ENCODE results near the gene SLC10A2. TPM values are rescaled to one million over a fixed set of nuclear protein-coding genes. Genes with fewer than 3 reads are reported as not detected.
"Not testable (repeated sequence)": the region's sequence is repeated elsewhere in the genome, so short reads cannot be mapped to it uniquely, and the experiment has no call there.

SLC10A2 gene
- total and polyA plus RNA-seq, 3 experiments from 2014 or later, result not detected

- Histone ChIP-seq H3K36me3 (ENCODE audit: insufficient read depth, low read length) (no peaks in the 10 kb centered on the region), H3K4me3 (ENCODE audit: low read length) (no peak overlapping the region), H3K4me1 (ENCODE audit: insufficient read depth, low read length) (no peaks in the 10 kb centered on the region), H3K9me3 (ENCODE audit: low read length) (no peaks in the 10 kb centered on the region), H3K27me3 (ENCODE audit: insufficient read depth, low read length, poor library complexity, severe bottlenecking) (no peaks in the 10 kb centered on the region), H3K27ac (ENCODE audit: low read depth, low read length) (no peak overlapping the region)
- POLR2A ChIA-PET, result no interaction called here
- no peak for DNase-seq
- peaks cover 0 to 3% of the 10 kb centered on the region in 2 donors for H3K27me3 Mint-ChIP-seq
- no peak overlapping the region for H3K27ac Mint-ChIP-seq
- no peaks in the 10 kb centered on the region for H3K36me3 Mint-ChIP-seq
- no peaks in the 10 kb centered on the region for H3K4me1 Mint-ChIP-seq
- H3K9me3 Mint-ChIP-seq, result peaks cover 0 to 6% (median 1%) of the 10 kb centered on the region in 5 donors
- CTCF ChIA-PET, result no interaction called here
- no peak overlapping the region for H3K4me3 Mint-ChIP-seq
Observed at GRCh38 chr13:103099722-103100293, 33.6 kb upstream of the SLC10A2 start.

DNA sequence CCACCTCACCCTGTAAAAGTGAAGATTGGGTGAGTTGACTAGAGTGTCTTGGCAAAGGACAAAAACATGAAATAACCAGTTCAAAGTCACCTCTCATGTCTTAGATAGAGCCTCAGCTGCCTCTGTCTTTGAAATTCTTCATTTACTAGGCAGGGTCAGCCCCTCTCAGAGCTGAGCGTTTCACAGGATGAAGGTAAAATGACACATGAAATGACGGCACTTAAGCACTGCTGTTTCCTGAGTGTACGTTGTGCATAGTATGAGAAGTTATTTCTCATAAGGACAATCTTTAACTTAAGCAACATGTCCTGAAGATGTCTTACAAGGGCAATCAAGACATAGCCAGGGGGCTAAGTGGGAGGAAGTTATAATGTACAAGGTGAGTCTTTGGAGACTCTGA lies 32.3 kb upstream of the SLC10A2 start:
- H3K4me1 ChIP-seq (ENCODE audit: insufficient read depth, low read length), result no peaks in the 10 kb centered on the region
- POLR2A ChIA-PET, result no interaction called here
- no peak overlapping the region for H3K4me3 ChIP-seq (ENCODE audit: low read length)
- Mint-ChIP-seq H3K27ac (no peak overlapping the region), H3K36me3 (peaks cover 0 to 1% (median 0%) of the 10 kb centered on the region in 3 donors), H3K4me1 (no peaks in the 10 kb centered on the region), H3K27me3 (peaks cover 0 to 3% of the 10 kb centered on the region in 2 donors), H3K4me3 (no peak overlapping the region), H3K9me3 (peaks cover 8 to 13% (median 12%) of the 10 kb centered on the region in 5 donors)
- no peaks in the 10 kb centered on the region for H3K27me3 ChIP-seq (ENCODE audit: insufficient read depth, low read length, poor library complexity, severe bottlenecking)
- no peaks in the 10 kb centered on the region for H3K9me3 ChIP-seq (ENCODE audit: low read length)
- H3K36me3 ChIP-seq (ENCODE audit: insufficient read depth, low read length), result no peaks in the 10 kb centered on the region
- CTCF ChIA-PET, result no interaction called here
- no peak overlapping the region for H3K27ac ChIP-seq (ENCODE audit: low read depth, low read length)
- no peak for DNase-seq

DNA sequence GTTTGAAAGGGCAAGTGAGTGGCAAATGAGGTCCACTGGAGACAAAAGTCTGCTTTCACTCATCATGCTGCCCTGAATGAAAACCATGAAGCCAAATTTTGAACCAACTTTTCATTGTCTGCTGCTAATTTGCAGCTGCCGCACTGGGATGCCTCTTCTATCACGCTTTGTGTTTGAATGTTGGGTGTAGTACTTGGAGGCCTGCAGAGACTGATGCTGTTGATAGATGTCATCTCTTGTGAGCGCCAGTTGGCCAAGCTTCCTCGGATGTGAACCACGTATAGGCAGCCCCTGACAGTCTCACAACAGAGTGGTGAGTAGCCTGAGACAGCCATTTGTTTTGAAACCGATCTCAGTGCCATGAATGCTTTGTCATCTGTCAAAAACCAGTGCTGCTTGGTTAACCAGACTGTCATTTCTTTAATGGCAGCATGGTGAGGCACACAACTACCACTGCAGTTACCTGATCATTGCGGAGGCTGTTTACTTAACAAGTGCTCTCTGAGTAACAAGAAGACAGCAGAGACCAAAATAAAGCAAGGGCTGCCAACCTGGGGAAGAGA lies 31.2 kb upstream of the SLC10A2 start:
- peaks cover 0 to 1% (median 0%) of the 10 kb centered on the region in 3 donors for H3K36me3 Mint-ChIP-seq
- peaks cover 11 to 18% (median 16%) of the 10 kb centered on the region in 5 donors for H3K9me3 Mint-ChIP-seq
- H3K4me3 Mint-ChIP-seq, result no peak overlapping the region
- H3K4me1 Mint-ChIP-seq, result no peaks in the 10 kb centered on the region
- H3K4me1 ChIP-seq (ENCODE audit: insufficient read depth, low read length), result no peaks in the 10 kb centered on the region
- DNase-seq, result no peak
- H3K27me3 ChIP-seq (ENCODE audit: insufficient read depth, low read length, poor library complexity, severe bottlenecking), result no peaks in the 10 kb centered on the region
- no peak overlapping the region for H3K4me3 ChIP-seq (ENCODE audit: low read length)
- H3K27ac ChIP-seq (ENCODE audit: low read depth, low read length), result no peak overlapping the region
- POLR2A ChIA-PET, result no interaction called here
- peaks cover 0 to 3% of the 10 kb centered on the region in 2 donors for H3K27me3 Mint-ChIP-seq
- H3K9me3 ChIP-seq (ENCODE audit: low read length), result no peaks in the 10 kb centered on the region
- no peak overlapping the region for H3K27ac Mint-ChIP-seq
- no peaks in the 10 kb centered on the region for H3K36me3 ChIP-seq (ENCODE audit: insufficient read depth, low read length)
- CTCF ChIA-PET, result no interaction called here

GRCh38 chr13:103093649-103094048 lies 27.4 kb upstream of the SLC10A2 start:
- CTCF ChIA-PET; H3K4me1 Mint-ChIP-seq; POLR2A ChIA-PET; H3K27ac Mint-ChIP-seq; H3K4me3 Mint-ChIP-seq; H3K9me3 ChIP-seq (ENCODE audit: low read length); H3K4me3 ChIP-seq (ENCODE audit: low read length); DNase-seq; H3K36me3 ChIP-seq (ENCODE audit: insufficient read depth, low read length); H3K4me1 ChIP-seq (ENCODE audit: insufficient read depth, low read length); H3K36me3 Mint-ChIP-seq; H3K27me3 ChIP-seq (ENCODE audit: insufficient read depth, low read length, poor library complexity, severe bottlenecking); H3K27me3 Mint-ChIP-seq; H3K27ac ChIP-seq (ENCODE audit: low read depth, low read length): not testable (repeated sequence)
- peaks cover 16 to 26% (median 22%) of the 10 kb centered on the region in 5 donors for H3K9me3 Mint-ChIP-seq

DNA sequence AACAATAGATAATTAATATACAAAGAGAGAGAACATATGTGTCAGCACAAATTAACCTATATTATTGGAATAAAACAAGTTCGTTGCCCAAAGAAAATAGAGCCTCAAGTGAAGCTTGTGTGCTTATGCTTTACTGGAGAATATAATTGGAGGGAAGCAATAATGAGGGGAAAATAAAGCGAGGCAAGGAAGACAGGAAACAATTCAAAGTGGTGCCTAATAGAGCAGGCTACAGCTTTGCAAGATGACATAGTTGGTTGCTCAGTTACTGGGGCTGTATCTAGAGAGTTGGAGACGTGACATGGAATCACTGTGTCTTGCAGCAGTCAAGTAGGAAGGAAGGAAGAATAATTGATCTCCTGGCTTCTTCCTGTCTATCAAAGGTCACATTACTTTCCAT lies 21.1 kb upstream of the SLC10A2 start:
- no peaks in the 10 kb centered on the region for H3K4me1 ChIP-seq (ENCODE audit: insufficient read depth, low read length)
- H3K36me3 ChIP-seq (ENCODE audit: insufficient read depth, low read length), result no peaks in the 10 kb centered on the region
- DNase-seq, result no peak
- Mint-ChIP-seq H3K27me3 (peaks cover 0 to 2% of the 10 kb centered on the region in 2 donors), H3K9me3 (peaks cover 4 to 18% (median 7%) of the 10 kb centered on the region in 5 donors), H3K27ac (no peak overlapping the region), H3K4me3 (no peak overlapping the region), H3K4me1 (no peaks in the 10 kb centered on the region), H3K36me3 (no peaks in the 10 kb centered on the region)
- no peak overlapping the region for H3K27ac ChIP-seq (ENCODE audit: low read depth, low read length)
- no peak overlapping the region for H3K4me3 ChIP-seq (ENCODE audit: low read length)
- no peaks in the 10 kb centered on the region for H3K27me3 ChIP-seq (ENCODE audit: insufficient read depth, low read length, poor library complexity, severe bottlenecking)
- CTCF ChIA-PET, result no interaction called here
- H3K9me3 ChIP-seq (ENCODE audit: low read length), result no peaks in the 10 kb centered on the region
- POLR2A ChIA-PET, result no interaction called here

- H3K4me1 ChIP-seq (ENCODE audit: insufficient read depth, low read length), result no peaks in the 10 kb centered on the region
- no peaks in the 10 kb centered on the region for H3K9me3 ChIP-seq (ENCODE audit: low read length)
- Mint-ChIP-seq H3K9me3 (peaks cover 0 to 2% (median 0%) of the 10 kb centered on the region in 5 donors), H3K27me3 (no peaks in the 10 kb centered on the region), H3K36me3 (no peaks in the 10 kb centered on the region), H3K4me3 (no peak overlapping the region), H3K4me1 (no peaks in the 10 kb centered on the region), H3K27ac (no peak overlapping the region)
- no peak overlapping the region for H3K4me3 ChIP-seq (ENCODE audit: low read length)
- H3K27ac ChIP-seq (ENCODE audit: low read depth, low read length), result no peak overlapping the region
- DNase-seq, result no peak
- CTCF ChIA-PET, result no interaction called here
- POLR2A ChIA-PET, result no interaction called here
- no peaks in the 10 kb centered on the region for H3K36me3 ChIP-seq (ENCODE audit: insufficient read depth, low read length)
- H3K27me3 ChIP-seq (ENCODE audit: insufficient read depth, low read length, poor library complexity, severe bottlenecking), result no peaks in the 10 kb centered on the region
Observed at GRCh38 chr13:103081435-103081834, 15.2 kb upstream of the SLC10A2 start.

DNA sequence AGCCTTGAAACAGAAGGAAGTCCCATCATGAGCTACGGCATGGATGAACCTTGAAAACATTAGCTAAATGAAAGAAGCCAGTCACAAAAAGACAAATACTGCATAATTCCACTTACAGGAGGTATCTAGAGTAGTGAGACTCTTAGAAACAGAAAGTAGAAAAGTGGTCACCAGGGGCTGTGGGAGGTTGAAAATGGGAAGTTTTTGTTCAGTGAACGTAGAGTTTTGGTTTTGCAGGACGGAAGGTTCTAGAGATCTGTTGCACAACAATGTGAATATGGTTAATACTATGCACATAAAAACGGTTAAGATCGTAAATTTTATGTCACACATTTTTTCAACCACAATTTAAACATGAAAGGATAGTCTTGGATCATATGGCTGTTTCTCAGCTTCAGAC lies 11.9 kb upstream of the SLC10A2 start:
- no peaks in the 10 kb centered on the region for H3K36me3 ChIP-seq (ENCODE audit: insufficient read depth, low read length)
- no peak for DNase-seq
- CTCF ChIA-PET, result no interaction called here
- H3K27ac Mint-ChIP-seq, result no peak overlapping the region
- no peak overlapping the region for H3K4me3 ChIP-seq (ENCODE audit: low read length)
- no peaks in the 10 kb centered on the region for H3K4me1 ChIP-seq (ENCODE audit: insufficient read depth, low read length)
- H3K36me3 Mint-ChIP-seq, result no peaks in the 10 kb centered on the region
- H3K9me3 ChIP-seq (ENCODE audit: low read length), result no peaks in the 10 kb centered on the region
- no peaks in the 10 kb centered on the region for H3K27me3 ChIP-seq (ENCODE audit: insufficient read depth, low read length, poor library complexity, severe bottlenecking)
- H3K4me3 Mint-ChIP-seq, result no peak overlapping the region
- H3K27me3 Mint-ChIP-seq, result no peaks in the 10 kb centered on the region
- H3K27ac ChIP-seq (ENCODE audit: low read depth, low read length), result no peak overlapping the region
- peaks cover 0 to 5% (median 3%) of the 10 kb centered on the region in 5 donors for H3K9me3 Mint-ChIP-seq
- H3K4me1 Mint-ChIP-seq, result no peaks in the 10 kb centered on the region
- POLR2A ChIA-PET, result no interaction called here

- Mint-ChIP-seq H3K27me3 (peaks cover 0 to 2% of the 10 kb centered on the region in 2 donors), H3K4me1 (no peaks in the 10 kb centered on the region), H3K27ac (no peak overlapping the region), H3K36me3 (no peaks in the 10 kb centered on the region), H3K4me3 (no peak overlapping the region), H3K9me3 (peaks cover 0 to 7% (median 2%) of the 10 kb centered on the region in 5 donors)
- DNase-seq, result no peak
- Histone ChIP-seq H3K36me3 (ENCODE audit: insufficient read depth, low read length) (no peaks in the 10 kb centered on the region), H3K27ac (ENCODE audit: low read depth, low read length) (no peak overlapping the region), H3K4me3 (ENCODE audit: low read length) (no peak overlapping the region), H3K27me3 (ENCODE audit: insufficient read depth, low read length, poor library complexity, severe bottlenecking) (no peaks in the 10 kb centered on the region), H3K4me1 (ENCODE audit: insufficient read depth, low read length) (no peaks in the 10 kb centered on the region), H3K9me3 (ENCODE audit: low read length) (no peaks in the 10 kb centered on the region)
- POLR2A ChIA-PET, result no interaction called here
- CTCF ChIA-PET, result no interaction called here
Observed at GRCh38 chr13:103068836-103069235, 2.6 kb upstream of the SLC10A2 start.

All from CD8-positive, alpha-beta memory T cell (primary cell).